Caco-2 (cell line): ENCODE results near the gene RALGAPB. TPM values are rescaled to one million over a fixed set of nuclear protein-coding genes. Genes with fewer than 3 reads are reported as not detected.

Experiments used
- BruUV-seq: library from RNA; stranded (reverse); fragments of 400-500 nt; replicated peaks from 2 replicates; lab custom pipeline; 2021; lab: Mats Ljungman, UMichigan
- CTCF ChIA-PET: fragments of 300-600 bp; sonication (Branson Sonifier 250); formaldehyde crosslinking; loops from one replicate; lab custom pipeline; 2022; ENCODE audit warnings: antibody characterized with exemption; lab: Charles Lee
- POLR2A ChIA-PET: fragments of 300-600 bp; sonication (Branson Sonifier 250); formaldehyde crosslinking; loops from one replicate; lab custom pipeline; 2022; ENCODE audit warnings: antibody characterized with exemption; lab: Charles Lee
- DNase-seq, 2 experiments: peaks; one replicate each; pipeline versions ENCODE4 v3.0.0 to v3.0.0-alpha.2; 2020 to 2022
- H3K27me3 ChIP-seq: replicated peaks from 2 replicates; pipeline ENCODE4 v1.6.0; 2011; ENCODE audit warnings: low read length; ENCODE audit not compliant: control insufficient read depth, insufficient read depth
- H3K36me3 ChIP-seq: 2 replicates; pipeline ENCODE4 v1.5.1; 2011; ENCODE audit warnings: low read length; ENCODE audit not compliant: control insufficient read depth, insufficient read depth
- H3K4me1 ChIP-seq: fragments of 250-450 bp; sonication (Bioruptor Pico); 2 replicates; pipeline ENCODE4 v1.5.1; 2020; ENCODE audit warnings: mild to moderate bottlenecking
- H3K4me3 ChIP-seq: 2 replicates; pipeline ENCODE4 v1.5.1; 2011; ENCODE audit warnings: low read depth, mild to moderate bottlenecking, control low read depth, low read length
- H3K9me3 ChIP-seq: fragments of 250-450 bp; sonication (Bioruptor Pico); 2 replicates; pipeline ENCODE4 v1.5.1; 2020; ENCODE audit warnings: mild to moderate bottlenecking, moderate library complexity
- H3K27ac Mint-ChIP-seq: one replicate; pipeline ENCODE4 v1.8.0; 2022; ENCODE audit warnings: mixed read lengths; ENCODE audit not compliant: unreplicated experiment
- H3K27me3 Mint-ChIP-seq: one replicate; pipeline ENCODE4 v1.8.0; 2022; ENCODE audit warnings: mixed read lengths; ENCODE audit not compliant: insufficient read depth, unreplicated experiment
- H3K36me3 Mint-ChIP-seq: one replicate; pipeline ENCODE4 v1.8.0; 2022; ENCODE audit warnings: mild to moderate bottlenecking, mixed read lengths; ENCODE audit not compliant: insufficient read depth, unreplicated experiment
- H3K4me1 Mint-ChIP-seq: one replicate; pipeline ENCODE4 v1.8.0; 2022; ENCODE audit warnings: low read depth, mixed read lengths; ENCODE audit not compliant: unreplicated experiment
- H3K4me3 Mint-ChIP-seq: one replicate; pipeline ENCODE4 v1.8.0; 2022; ENCODE audit warnings: mild to moderate bottlenecking, moderate library complexity, mixed read lengths; ENCODE audit not compliant: unreplicated experiment
- H3K9me3 Mint-ChIP-seq: one replicate; pipeline ENCODE4 v1.8.0; 2022; ENCODE audit warnings: mixed read lengths; ENCODE audit not compliant: unreplicated experiment
- CTCF ChIP-seq, 2 experiments: fragments of 200-600 bp in 1 of 2; IDR thresholded peaks; 1 replicate in 1 of 2; 2 replicates in 1 of 2; pipeline versions ENCODE4 v1.5.1 to v1.8.0; 2011 to 2022; ENCODE audit warnings: antibody characterized with exemption in 1 of 2, control low read depth in 1 of 2, inconsistent platforms in 1 of 2, low read depth in 1 of 2, low read length in 1 of 2, mild to moderate bottlenecking in 1 of 2, moderate library complexity in 1 of 2; ENCODE audit not compliant: insufficient read depth in 1 of 2, severe bottlenecking in 1 of 2, unreplicated experiment in 1 of 2
- intact Hi-C: fragments of 100-400 bp; cut with micrococcal nuclease; formaldehyde crosslinking; loops from one replicate; pipeline ENCODE4 v1.10.0; 2022; ENCODE audit not compliant: unreplicated experiment
- total RNA-seq: library from RNA; stranded (reverse); gene quantifications from 2 replicates; pipeline ENCODE4 v1.2.3, GENCODE V29; 2022

RALGAPB gene
- total RNA-seq, 1 experiment from 2014 or later = 69.1 TPM

- no peak overlapping the region for H3K4me3 Mint-ChIP-seq
- H3K36me3 ChIP-seq = no peaks in the 10 kb centered on the region
- ChIA-PET POLR2A (interaction anchor here (1.0 kb wide), 1 partner anchor 170 kb away, joined by 5 read pairs; the partner anchor contains the start of gene SNHG17), CTCF (interaction anchor here (1.1 kb wide), 1 partner anchor 159 kb away, joined by 8 read pairs; no protein-coding TSS in a partner anchor)
- H3K4me1 Mint-ChIP-seq = peaks cover 7% of the 10 kb centered on the region
- no peaks in the 10 kb centered on the region for H3K9me3 Mint-ChIP-seq
- TF ChIP-seq CTCF (IDR thresholded peaks at IDR 0.05; ENCODE audit: insufficient read depth in 1 of 2, low read depth in 1 of 2, low read length in 1 of 2, severe bottlenecking in 1 of 2, unreplicated experiment in 1 of 2) = no peak
- DNase-seq = peak in 1 of 2 experiments; percentile 42
- peaks cover 19% of the 10 kb centered on the region for H3K27me3 Mint-ChIP-seq
- no peaks in the 10 kb centered on the region for H3K9me3 ChIP-seq
- BruUV-seq = no TSS peak
- intact Hi-C loops = no loop called here
- H3K27ac Mint-ChIP-seq = no peak overlapping the region
- 0 out of 2 replicates have a peak, but pooled peaks cover 8% of the 10 kb centered on the region for H3K4me1 ChIP-seq
- no peaks in the 10 kb centered on the region for H3K36me3 Mint-ChIP-seq
- no peaks in the 10 kb centered on the region for H3K27me3 ChIP-seq
- no peak overlapping the region for H3K4me3 ChIP-seq
These were observed 132.2 kb downstream of the RALGAPB start for GRCh38 chr20:38604873-38605303.

- POLR2A ChIA-PET = no interaction called here
- Mint-ChIP-seq H3K9me3 (no peaks in the 10 kb centered on the region), H3K4me1 (no peaks in the 10 kb centered on the region), H3K36me3 (no peaks in the 10 kb centered on the region), H3K4me3 (no peak overlapping the region), H3K27ac (no peak overlapping the region), H3K27me3 (peaks cover 9% of the 10 kb centered on the region)
- no peak for TF ChIP-seq CTCF (IDR thresholded peaks at IDR 0.05; ENCODE audit: insufficient read depth in 1 of 2, low read depth in 1 of 2, low read length in 1 of 2, severe bottlenecking in 1 of 2, unreplicated experiment in 1 of 2)
- CTCF ChIA-PET = no interaction called here
- Histone ChIP-seq H3K4me1 (no peaks in the 10 kb centered on the region), H3K4me3 (no peak overlapping the region), H3K27me3 (no peaks in the 10 kb centered on the region), H3K36me3 (no peaks in the 10 kb centered on the region), H3K9me3 (no peaks in the 10 kb centered on the region)
- BruUV-seq = no TSS peak
- intact Hi-C loops = no loop called here
- no peak for DNase-seq
These were observed 134.7 kb downstream of the RALGAPB start for GRCh38 chr20:38607351-38607750.

- H3K36me3 ChIP-seq = no peaks in the 10 kb centered on the region
- ChIA-PET CTCF (no interaction called here), POLR2A (no interaction called here)
- Mint-ChIP-seq H3K27me3 (peaks cover 12% of the 10 kb centered on the region), H3K4me3 (no peak overlapping the region), H3K4me1 (peaks cover 3% of the 10 kb centered on the region), H3K36me3 (no peaks in the 10 kb centered on the region), H3K9me3 (no peaks in the 10 kb centered on the region), H3K27ac (no peak overlapping the region)
- no peak for DNase-seq
- no TSS peak for BruUV-seq
- H3K4me3 ChIP-seq = no peak overlapping the region
- intact Hi-C loops = no loop called here
- H3K9me3 ChIP-seq = no peaks in the 10 kb centered on the region
- H3K27me3 ChIP-seq = no peaks in the 10 kb centered on the region
- no peaks in the 10 kb centered on the region for H3K4me1 ChIP-seq
- TF ChIP-seq CTCF (IDR thresholded peaks at IDR 0.05; ENCODE audit: insufficient read depth in 1 of 2, low read depth in 1 of 2, low read length in 1 of 2, severe bottlenecking in 1 of 2, unreplicated experiment in 1 of 2) = no peak
These were observed 135.5 kb downstream of the RALGAPB start for GRCh38 chr20:38608188-38608587.
